Muscle of leg (tissue), 11 donors: ENCODE measurements around the gene SLC12A5. TPM values are rescaled to one million over a fixed set of nuclear protein-coding genes. Genes with fewer than 3 reads are reported as not detected.

ENCODE experiments used
- DNase-seq: peaks from one replicate; pipeline ENCODE4 v3.0.0; 2013
- H3K27ac ChIP-seq: one replicate; pipeline ENCODE4 v1.5.1; 2013; ENCODE audit warnings: mild to moderate bottlenecking, low read length, control low read depth
- H3K27me3 ChIP-seq: one replicate; pipeline ENCODE4 v1.6.1; 2013; ENCODE audit warnings: low read length; ENCODE audit not compliant: control insufficient read depth, insufficient read depth
- H3K36me3 ChIP-seq: one replicate; pipeline ENCODE4 v1.6.1; 2013; ENCODE audit warnings: low read length; ENCODE audit not compliant: control insufficient read depth, insufficient read depth
- H3K4me1 ChIP-seq: one replicate; pipeline ENCODE4 v1.6.1; 2013; ENCODE audit warnings: low read length; ENCODE audit not compliant: control insufficient read depth, insufficient read depth
- H3K4me3 ChIP-seq: one replicate; pipeline ENCODE4 v1.5.1; 2013; ENCODE audit warnings: low read length, control low read depth
- H3K9me3 ChIP-seq: replicated peaks from 2 replicates; pipeline ENCODE4 v1.6.1; 2013; ENCODE audit warnings: low read depth, low read length; ENCODE audit not compliant: control insufficient read depth
- WGBS: methylation state at CpG from one replicate; pipeline ENCODE4 v1.1.5; 2013; ENCODE audit warnings: missing lambda C conversion rate; ENCODE audit not compliant: insufficient coverage; 5-methylcytosine and 5-hydroxymethylcytosine counted together
- polyA plus RNA-seq, 8 donors: library from polyadenylated mRNA; unstranded; fragments of 120-200 nt; gene quantifications; one replicate each; pipeline versions ENCODE4 v1.2.1 to v1.2.3, GENCODE V29; 2013; ENCODE audit warnings: inconsistent platforms in 1 of 8, low replicate concordance in 1 of 8; ENCODE audit not compliant: insufficient read length in 8 of 8, insufficient read depth in 1 of 8
- total RNA-seq: library from RNA; stranded (reverse); fragments of 120-200 nt; gene quantifications from one replicate; pipeline ENCODE4 v1.2.4, GENCODE V29; 2013

SLC12A5 gene
- total and polyA plus RNA-seq, 9 donors, result 0.13 to 2.3 (median 1.3) TPM

DNA sequence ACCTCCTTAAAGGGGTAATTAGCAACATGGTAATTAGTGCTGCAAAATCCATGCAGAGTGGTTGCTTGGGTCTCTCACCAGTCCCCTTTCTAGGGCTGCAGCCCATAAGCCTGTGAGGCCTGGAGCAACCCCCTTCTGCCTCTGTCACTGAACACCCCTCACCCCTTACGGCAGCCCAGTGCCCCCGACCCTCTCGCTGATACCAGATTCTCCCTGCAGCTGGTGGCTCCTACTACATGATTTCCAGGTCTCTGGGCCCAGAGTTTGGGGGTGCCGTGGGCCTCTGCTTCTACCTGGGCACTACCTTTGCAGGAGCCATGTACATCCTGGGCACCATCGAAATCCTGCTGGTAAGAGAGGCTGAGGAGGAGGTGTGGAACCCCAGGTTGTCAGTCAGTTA, 8.0 kb downstream of the SLC12A5 start:
- Histone ChIP-seq H3K27me3 (peaks cover 26% of the 10 kb centered on the region), H3K4me3 (no peak overlapping the region), H3K27ac (no peak overlapping the region), H3K4me1 (no peaks in the 10 kb centered on the region), H3K36me3 (no peaks in the 10 kb centered on the region), H3K9me3 (no peaks in the 10 kb centered on the region)
- no peak for DNase-seq
- WGBS, result 51% methylated on average over 5 of the region's 5 CpGs

DNA sequence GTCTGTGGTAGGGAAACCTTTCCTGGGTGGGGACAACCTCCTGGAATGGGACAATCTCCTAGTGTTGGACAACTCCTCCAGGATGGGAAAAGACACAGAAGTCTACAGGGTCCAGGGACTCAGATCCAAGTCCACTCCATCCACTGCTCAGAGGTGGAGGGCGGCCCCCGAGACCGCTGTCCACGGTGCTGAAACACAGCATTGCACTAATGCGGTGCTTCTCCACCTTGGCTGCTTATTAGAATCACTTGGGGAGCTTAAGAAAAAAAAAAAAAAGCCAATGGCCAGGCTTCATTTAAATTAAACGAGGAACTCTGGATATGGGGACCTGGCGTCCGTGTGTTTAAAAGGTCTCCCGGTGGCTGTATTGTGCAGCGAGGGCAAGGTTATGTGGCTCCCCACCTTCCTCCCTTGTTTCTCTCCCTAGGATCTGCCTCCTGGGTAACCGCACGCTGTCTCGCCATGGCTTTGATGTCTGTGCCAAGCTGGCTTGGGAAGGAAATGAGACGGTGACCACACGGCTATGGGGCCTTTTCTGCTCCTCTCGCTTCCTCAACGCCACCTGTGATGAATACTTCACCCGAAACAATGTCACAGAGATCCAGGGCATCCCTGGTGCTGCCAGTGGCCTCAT, 12.0 kb downstream of the SLC12A5 start:
- Histone ChIP-seq H3K36me3 (no peaks in the 10 kb centered on the region), H3K27ac (no peak overlapping the region), H3K9me3 (no peaks in the 10 kb centered on the region), H3K4me1 (no peaks in the 10 kb centered on the region), H3K27me3 (peaks cover 6% of the 10 kb centered on the region), H3K4me3 (no peak overlapping the region)
- DNase-seq, result peak; percentile 55
- WGBS, result 27% methylated on average over 16 of the region's 18 CpGs

DNA sequence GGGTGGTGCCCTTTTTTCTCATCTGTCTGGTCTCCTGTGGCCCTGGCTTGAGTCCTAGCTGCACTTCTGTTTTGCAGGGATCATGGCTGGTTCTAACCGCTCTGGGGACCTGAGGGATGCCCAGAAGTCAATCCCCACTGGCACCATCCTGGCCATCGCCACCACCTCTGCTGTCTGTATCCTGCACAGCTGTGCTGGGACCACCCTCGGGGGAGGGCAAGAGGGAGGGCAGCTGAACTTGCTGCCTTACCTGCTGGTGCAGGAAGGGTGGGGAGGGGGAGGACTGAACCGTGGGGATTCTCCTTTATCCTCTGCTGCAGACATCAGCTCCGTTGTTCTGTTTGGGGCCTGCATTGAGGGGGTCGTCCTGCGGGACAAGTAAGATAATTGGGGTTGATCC, 14.5 kb downstream of the SLC12A5 start:
- Histone ChIP-seq H3K9me3 (no peaks in the 10 kb centered on the region), H3K36me3 (no peaks in the 10 kb centered on the region), H3K4me3 (no peak overlapping the region), H3K27ac (no peak overlapping the region), H3K27me3 (peaks cover 10% of the 10 kb centered on the region), H3K4me1 (no peaks in the 10 kb centered on the region)
- 49% methylated on average over 6 of the region's 7 CpGs for WGBS
- no peak for DNase-seq

GRCh38 chr20:46044896-46045295, 15.9 kb downstream of the SLC12A5 start:
- whole genome bisulfite sequencing, result 70% methylated on average over 6 of the region's 6 CpGs
- peaks cover 10% of the 10 kb centered on the region for H3K27me3 ChIP-seq

DNA sequence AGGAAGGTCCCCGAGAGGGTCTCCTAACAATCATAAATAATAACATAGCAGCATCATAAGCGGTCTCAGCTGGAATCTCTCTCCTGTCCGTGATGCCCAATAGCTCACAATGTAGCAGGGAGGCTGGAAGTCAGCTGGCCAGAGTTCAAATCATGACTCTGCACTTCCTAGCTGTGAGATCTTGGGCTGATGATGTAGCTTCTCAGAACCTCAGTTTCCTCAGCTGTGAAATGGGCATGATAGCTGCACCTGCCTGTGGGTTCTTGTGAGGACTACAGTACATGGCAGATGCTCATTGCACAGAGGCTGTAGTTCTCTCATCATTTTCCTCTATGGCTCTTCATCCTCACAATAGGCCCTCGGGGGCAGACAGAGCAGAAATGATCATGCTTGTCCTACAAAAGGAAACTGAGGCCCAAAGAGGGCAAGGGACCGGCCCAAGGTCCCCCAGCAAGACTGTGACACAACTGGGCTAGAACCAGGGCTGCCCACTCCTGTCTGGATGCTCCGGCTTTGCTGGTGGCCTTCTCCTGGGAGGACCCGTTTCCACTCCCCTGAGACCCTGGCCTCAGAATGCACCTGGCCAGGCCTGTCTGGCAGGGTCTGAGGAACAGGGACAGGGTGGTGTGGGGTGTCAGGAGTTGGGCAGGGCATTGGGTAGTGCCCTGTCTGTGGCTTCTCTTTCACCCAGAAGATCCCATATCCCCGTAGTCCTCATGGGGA, 17.7 kb downstream of the SLC12A5 start:
- Histone ChIP-seq H3K4me3 (no peak overlapping the region), H3K27me3 (peaks cover 8% of the 10 kb centered on the region), H3K36me3 (no peaks in the 10 kb centered on the region), H3K4me1 (no peaks in the 10 kb centered on the region), H3K27ac (no peak overlapping the region), H3K9me3 (no peaks in the 10 kb centered on the region)
- WGBS, result 77% methylated on average over 5 of the region's 8 CpGs
- DNase-seq, result no peak

More at GRCh38 chr20:46044896-46045295, 15.9 kb downstream of the SLC12A5 start:
- Histone ChIP-seq H3K4me1 (no peaks in the 10 kb centered on the region), H3K9me3 (no peaks in the 10 kb centered on the region), H3K27ac (no peak overlapping the region), H3K36me3 (no peaks in the 10 kb centered on the region), H3K4me3 (no peak overlapping the region)
- no peak for DNase-seq

DNA sequence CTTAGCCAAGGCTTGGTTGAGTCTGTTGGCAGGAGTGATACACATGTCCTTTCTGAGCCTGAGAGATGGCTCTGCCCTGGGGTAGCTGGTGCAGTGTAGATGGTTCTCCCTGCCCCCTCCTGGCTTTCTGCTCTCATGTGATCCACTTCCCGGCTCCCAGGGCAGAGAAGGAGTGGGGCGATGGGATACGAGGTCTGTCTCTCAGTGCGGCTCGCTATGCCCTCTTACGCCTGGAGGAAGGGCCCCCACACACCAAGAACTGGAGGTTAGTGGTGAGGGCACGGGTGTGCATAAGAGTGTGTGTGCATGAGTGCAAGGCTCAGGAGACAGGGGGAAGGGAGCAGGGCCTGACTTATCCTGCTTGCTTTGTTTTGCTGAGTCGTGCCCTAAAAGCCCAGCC, 18.8 kb downstream of the SLC12A5 start:
- Histone ChIP-seq H3K36me3 (no peaks in the 10 kb centered on the region), H3K27me3 (peaks cover 8% of the 10 kb centered on the region), H3K27ac (no peak overlapping the region), H3K9me3 (no peaks in the 10 kb centered on the region), H3K4me3 (no peak overlapping the region), H3K4me1 (no peaks in the 10 kb centered on the region)
- DNase-seq, result no peak
- 77% methylated on average over 4 of the region's 8 CpGs for WGBS

DNA sequence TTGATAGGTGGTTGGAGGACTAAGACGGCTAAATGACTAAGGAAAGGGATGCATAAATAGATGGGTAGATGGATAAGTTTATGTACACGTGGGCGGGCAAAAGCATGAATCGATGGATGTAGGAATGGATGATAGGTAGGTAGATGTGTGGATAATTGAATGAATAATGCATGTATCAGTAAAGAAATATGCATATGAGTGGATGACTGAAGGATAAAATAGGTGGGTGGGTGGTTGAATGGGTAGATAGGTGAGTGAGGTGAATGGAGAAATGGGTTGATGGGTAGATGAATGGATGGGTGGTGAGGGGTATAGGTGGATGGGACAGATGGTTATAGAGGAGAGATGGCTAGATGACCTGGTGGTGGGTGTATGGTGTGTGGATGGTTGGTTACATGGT, 20.2 kb downstream of the SLC12A5 start:
- H3K27me3 ChIP-seq, result peaks cover 4% of the 10 kb centered on the region
- no peaks in the 10 kb centered on the region for H3K4me1 ChIP-seq
- no peak overlapping the region for H3K27ac ChIP-seq
- no peaks in the 10 kb centered on the region for H3K9me3 ChIP-seq
- no peak for DNase-seq
- H3K4me3 ChIP-seq, result no peak overlapping the region
- H3K36me3 ChIP-seq, result no peaks in the 10 kb centered on the region
- 85% methylated on average over 4 of the region's 4 CpGs for WGBS

DNA sequence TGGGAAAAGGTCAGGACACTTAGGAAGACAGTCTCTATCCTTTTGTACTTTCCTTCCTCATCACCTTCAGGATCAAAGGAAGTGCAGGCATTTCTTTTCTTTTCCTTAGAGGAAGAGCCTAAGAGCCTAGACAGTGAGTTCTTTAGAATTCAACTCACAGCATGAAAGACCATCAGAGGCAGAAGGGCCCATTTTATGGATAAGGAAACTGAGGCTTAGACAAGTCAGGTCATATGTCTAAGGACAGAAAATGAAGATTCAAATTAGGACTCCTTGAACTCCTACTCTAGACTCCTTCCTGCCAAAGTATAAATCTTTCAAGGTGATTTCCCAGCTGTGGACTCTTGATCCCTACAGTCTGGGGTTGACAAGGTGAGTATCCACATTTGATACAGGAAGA, 20.8 kb downstream of the SLC12A5 start:
- no peak overlapping the region for H3K4me3 ChIP-seq
- H3K4me1 ChIP-seq, result no peaks in the 10 kb centered on the region
- no peaks in the 10 kb centered on the region for H3K9me3 ChIP-seq
- H3K27me3 ChIP-seq, result peaks cover 4% of the 10 kb centered on the region
- no peaks in the 10 kb centered on the region for H3K36me3 ChIP-seq
- H3K27ac ChIP-seq, result no peak overlapping the region
- no peak for DNase-seq

DNA sequence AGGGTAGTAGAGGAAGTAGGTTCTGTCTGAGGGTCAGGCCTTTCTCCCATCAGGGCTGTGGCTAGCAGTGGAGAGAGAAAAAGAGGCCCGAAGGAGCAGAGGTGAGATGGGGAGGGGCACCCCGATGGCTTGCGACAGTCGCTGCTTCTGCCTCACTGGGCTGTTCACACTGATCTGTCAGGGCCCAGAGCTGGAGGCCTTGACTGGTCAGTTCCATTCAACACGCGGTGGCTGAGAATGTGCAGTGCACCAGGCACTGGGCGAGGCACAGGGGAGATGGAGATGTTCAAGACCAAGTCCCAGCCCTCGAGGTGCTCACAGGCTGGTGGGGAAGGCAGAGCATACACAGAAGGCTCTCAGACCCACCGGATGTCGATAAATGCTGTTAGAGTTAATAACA, 21.4 kb downstream of the SLC12A5 start:
- H3K9me3 ChIP-seq, result no peaks in the 10 kb centered on the region
- DNase-seq, result no peak
- no peak overlapping the region for H3K4me3 ChIP-seq
- no peaks in the 10 kb centered on the region for H3K4me1 ChIP-seq
- 63% methylated on average over 10 of the region's 10 CpGs for WGBS
- no peak overlapping the region for H3K27ac ChIP-seq
- peaks cover 4% of the 10 kb centered on the region for H3K27me3 ChIP-seq
- H3K36me3 ChIP-seq, result no peaks in the 10 kb centered on the region

DNA sequence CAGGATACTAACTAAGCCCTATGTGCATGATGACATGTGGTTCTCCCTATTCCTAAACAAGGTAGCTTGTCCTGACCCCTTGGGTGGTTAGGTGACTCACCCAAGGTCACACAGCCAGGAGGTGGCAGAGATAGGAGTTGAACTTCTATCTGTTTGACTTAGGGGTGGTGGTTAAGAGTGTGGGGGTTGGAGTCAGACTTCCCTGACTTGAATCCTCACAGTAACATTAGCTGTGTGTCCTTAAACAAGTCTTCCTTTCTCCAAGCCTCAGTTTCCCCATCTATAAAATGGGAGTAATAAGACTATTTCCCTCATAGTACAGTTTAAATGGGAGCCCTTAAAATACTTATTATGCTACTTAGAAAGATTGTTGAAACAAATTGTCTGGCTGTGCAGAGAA, 21.9 kb downstream of the SLC12A5 start:
- no peak for DNase-seq
- Histone ChIP-seq H3K27me3 (peaks cover 4% of the 10 kb centered on the region), H3K36me3 (no peaks in the 10 kb centered on the region), H3K4me1 (no peaks in the 10 kb centered on the region), H3K9me3 (no peaks in the 10 kb centered on the region), H3K27ac (no peak overlapping the region), H3K4me3 (no peak overlapping the region)
